Measurements from ENCODE around the gene ING3.

GRCh38 chr7:120991161-120991560, 40.6 kb downstream of the ING3 start:
- TF ChIP-seq POLR2AphosphoS5 (IDR thresholded peaks at IDR 0.05; ENCODE audit: low read depth), result no peak
- no peak for TF ChIP-seq CTCF (IDR thresholded peaks at IDR 0.05; ENCODE audit: insufficient read depth, low read length)
- TF ChIP-seq REST (IDR thresholded peaks at IDR 0.05; ENCODE audit: insufficient replicate concordance, low read depth), result no peak
